IPS-NIHi7 (cell line): ENCODE measurements around the gene CDH8.
A peak's percentile ranks its signal among the peaks of the same experiment; 100 is the strongest.

Experiments
- DNase-seq: peaks from one replicate; pipeline ENCODE4 v3.0.0; 2012; ENCODE audit warnings: mixed read lengths; ENCODE audit errors: extremely low spot score

Gene CDH8

DNA sequence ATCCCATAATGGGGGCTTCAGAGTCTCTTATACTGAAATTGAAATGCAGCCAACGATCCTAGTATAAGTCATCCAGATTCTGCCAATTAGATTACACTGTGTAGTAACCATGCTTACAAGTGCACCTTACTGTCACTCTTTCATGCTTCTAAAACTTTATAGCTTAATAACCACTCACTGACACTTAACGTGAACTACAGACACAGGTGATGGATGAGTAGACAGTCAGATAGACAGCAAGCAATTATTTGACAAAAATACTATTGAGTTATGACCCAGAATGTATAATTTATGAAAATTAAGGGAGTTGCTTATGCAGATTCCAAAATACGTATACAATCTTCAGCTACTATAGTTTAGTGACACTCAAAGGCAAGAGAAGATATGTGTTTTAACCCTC lies 6.3 kb downstream of the CDH8 start:
- no peak for DNase-seq

- no peak for DNase-seq
These were observed 13.6 kb downstream of the CDH8 start for GRCh38 chr16:62022688-62023087.

DNA sequence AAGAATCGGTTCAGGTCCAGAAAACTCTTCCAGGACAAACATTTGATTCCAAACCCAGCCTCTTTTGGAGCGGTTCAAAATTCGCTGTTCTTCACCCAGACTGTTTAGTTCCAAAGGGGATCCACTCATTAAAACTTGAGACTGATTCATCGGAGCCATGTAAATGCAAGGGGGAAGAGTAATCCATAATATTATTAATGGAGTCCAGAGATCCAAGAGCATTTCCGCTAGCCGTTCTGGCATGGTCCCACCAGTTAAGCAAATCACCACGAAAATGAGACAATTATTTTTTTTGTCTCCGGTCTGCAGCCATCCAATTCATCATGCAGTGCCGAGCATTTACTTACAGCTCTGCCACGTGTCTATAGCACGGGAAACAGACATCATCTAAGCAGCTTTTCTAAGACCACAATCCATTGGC lies 15.1 kb downstream of the CDH8 start:
- no peak for DNase-seq

GRCh38 chr16:62020681-62021080 lies 15.6 kb downstream of the CDH8 start:
- no peak for DNase-seq

DNA sequence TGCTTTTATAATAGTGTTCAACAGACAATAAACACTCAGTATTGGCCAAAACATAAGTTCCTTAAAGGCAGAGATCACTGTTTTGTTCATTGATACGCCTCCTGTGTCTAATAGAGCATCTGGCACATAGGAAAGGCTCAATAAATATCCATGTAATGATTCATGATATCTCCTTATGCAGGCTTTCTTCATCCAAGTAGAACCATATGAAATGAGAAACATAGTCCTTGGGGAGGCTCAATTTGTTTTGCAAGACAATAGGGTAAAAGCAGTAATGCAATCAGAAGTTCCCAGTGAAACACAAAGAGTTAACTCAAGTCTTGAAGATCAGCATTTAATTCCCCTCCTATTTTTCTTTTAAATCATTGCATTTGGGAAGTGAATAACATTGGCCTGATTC lies 16.4 kb downstream of the CDH8 start:
- DNase-seq: no peak

- DNase-seq: no peak
These were observed 17.8 kb downstream of the CDH8 start for GRCh38 chr16:62018301-62019060.

- DNase-seq: no peak
These were observed 21.8 kb downstream of the CDH8 start for GRCh38 chr16:62014319-62014923.

DNA sequence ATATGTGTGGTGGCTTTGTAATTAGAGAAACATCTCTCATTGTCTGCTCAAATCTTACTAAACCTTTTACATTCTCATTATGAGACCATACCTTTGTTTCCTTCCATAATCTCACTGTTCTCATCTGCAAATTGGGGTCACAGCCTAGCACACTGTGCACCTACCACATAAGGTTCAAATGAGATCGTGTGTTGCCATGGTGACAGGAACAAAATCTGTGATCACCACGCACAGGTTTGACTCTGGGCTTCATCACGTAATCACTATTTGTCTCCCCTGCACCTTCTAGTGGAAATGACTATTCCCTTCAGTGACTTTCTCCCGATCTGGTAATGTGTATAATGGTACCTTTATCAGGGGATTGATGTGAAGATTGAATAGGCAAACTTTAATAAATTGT lies 26.1 kb downstream of the CDH8 start:
- DNase-seq: no peak

DNA sequence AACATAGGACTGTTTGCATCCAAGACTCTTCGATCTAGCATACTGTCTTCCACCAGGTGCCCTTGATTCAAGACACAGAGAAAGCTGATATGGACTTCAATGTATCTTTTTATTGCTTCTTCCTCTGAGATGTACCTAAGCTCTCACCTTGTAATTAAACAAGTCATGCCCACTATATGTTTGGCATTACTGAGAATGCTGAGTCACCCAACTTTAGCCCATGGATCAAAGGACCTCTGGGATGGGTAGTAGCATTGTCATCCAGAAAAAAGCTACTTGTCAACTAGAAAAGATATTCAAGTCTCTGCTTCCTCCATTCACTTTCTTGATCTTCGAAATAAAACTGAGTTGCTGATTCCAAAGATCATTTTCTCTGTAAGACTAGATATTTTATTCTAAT lies 37.8 kb downstream of the CDH8 start:
- no peak for DNase-seq

DNA sequence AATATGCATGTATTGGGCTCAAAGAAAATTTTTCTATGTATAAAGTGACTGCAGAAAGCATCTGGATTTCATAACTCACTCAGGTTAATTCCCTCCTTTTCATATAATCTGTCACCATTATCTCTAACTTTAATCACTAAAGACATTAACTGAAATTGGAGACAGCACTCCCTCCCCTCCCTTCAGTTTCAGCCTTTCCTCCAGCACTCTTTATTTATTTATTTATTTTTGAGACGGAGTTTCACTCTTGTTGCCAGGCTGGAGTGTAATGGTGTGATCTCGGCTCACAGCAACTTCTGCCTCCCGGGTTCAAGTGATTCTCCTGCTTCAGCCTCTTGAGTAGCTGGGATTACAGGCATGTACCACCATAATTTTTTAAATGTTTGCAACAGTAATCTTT lies 43.1 kb downstream of the CDH8 start:
- no peak for DNase-seq

DNA sequence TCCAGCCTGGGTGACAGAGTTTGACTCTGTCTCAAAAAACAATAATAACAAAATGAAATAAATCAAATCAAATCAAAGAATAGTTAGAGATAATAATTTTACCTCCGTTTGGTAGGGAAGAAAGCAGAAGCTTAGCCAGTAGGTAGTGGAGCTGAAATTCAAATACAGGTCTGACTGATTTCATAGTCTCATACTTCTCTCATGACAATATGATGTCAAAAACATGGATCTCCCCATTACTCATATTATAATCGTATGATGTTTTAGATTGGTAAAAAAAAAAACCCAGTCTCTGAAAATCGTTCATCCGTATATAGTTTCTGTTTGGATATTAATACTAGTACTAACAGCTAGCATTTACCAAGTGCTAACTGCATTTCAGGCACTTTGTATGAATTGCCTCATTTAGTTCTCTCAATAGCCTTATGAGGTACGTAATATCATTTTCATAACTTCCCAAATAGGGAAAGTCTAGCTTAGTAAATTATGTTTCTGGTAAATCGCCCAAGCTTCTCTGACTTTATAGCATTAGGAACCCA lies 48.7 kb downstream of the CDH8 start:
- DNase-seq: no peak

DNA sequence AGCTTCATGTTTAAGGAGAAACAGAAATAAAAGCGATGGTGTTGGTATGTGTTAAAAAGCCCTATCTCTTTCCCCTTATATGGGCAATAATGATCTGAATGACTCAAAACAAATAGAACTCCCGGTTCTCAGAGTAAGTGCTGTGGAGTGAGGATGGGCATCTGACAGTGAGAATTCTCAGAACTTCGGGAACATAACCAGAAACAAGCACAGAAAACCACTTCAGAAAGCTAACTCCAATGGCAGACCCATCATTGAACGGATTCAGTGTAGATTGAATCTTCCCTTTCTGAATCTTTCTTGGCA lies 67.2 kb downstream of the CDH8 start:
- DNase-seq: no peak

DNA sequence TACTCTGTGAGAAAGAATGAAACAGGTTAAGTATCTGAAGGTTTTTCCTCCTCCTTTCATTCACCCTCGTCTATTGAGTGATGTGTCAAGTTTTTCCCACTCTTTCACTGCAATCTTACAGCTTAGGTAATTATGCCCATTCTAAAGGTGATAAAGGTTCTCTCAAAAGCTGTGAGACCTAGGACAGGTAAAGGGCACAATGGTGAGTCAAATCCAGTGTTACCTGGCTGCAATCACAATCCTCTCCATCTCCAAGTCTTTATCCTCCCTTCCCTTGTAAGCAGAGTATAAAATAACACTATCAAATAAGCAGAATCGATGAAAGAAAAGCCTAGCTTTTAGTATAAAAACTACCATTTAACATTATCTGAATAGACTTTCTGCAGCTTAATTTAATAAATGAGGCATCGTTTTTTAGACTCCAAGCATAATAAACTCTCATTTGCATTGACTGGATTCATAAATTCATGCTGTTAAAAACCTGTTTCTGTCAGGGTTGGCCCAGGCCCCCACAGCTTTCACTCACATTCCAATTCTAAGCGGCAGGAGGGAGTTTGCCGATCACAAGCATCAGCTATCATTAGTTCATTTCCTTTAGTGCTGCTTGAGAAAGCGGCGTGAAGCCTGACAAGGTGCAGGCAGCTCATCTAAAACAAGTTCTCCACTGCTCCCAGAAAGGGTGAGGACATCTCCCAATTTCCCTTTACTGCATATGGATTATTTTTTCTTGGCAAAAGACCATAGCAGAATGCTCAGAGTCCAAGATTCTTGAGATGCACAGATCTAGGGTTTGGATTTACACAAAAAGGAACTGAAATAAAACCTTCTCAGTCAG lies 67.8 kb downstream of the CDH8 start:
- peak; percentile 16 for DNase-seq

DNA sequence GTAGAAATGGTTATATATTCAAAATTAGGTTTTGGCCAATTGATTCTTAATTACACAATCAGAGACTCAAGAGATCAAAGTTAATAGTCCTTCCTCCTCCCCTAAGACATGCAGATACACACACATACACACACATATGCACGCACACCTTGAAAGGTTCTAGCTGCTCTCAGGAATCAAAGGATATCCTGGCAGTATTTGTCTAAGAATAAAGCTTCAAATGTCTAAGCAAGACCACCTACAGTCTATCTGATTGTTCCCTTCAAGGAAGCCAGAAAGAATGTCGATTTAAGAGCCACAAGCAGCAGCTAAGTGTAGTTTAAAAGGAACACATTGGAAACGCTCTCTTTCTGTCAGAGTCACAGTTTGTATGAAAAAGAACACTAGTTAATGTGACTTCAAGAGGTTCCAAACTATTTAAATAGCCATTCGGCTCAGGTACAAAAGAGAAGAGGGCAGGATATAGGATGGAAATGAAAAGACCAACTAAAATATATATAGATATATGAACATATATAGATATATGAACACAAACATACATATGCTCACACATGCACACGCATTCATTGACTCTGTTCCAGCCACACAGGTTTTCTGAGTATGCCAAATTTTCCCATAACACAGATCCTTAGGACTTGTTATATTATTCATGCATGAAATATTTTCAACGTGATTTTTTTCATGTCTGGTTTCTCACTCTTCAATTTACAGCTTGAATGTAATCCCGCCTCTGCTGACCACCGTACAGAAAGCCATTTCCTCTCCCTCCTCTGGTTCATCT lies 79.0 kb downstream of the CDH8 start:
- DNase-seq: no peak

DNA sequence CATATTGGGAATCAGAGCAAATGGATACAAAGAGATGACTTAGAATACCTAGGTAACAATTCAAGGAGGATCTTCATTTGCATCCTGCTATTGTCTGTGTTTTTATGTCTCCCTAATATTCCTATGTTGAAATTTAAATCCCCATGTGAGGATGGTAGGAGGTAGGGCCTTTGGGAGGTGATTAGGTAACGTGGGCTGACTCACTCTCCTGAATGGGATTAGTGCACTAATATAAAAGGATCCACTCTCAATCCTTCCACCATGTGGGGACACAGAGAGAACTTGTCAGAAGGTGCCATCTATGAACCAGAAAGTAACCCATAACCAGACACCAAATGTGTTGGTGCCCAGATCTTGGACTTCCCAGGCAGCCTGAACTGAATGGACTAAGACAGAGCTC lies 83.4 kb downstream of the CDH8 start:
- no peak for DNase-seq

DNA sequence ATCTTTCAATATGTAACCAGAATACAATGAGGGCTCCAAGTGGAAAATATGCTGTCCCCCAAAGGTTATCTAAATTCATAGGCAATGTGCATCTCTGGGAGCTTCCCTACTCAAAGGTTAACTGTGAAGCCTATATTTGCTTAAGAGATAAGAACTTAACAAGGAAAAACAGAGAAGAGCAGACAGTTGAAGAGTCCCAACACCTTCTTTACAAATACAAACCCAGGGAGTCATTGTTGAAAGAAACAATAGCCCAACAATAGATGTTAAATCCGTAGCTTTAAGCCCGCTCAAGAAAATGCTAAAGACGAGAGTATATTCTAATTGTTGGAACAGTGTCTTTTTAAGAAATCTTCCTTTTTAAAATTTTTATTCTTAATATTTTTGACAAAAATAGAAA lies 87.8 kb downstream of the CDH8 start:
- no peak for DNase-seq

DNA sequence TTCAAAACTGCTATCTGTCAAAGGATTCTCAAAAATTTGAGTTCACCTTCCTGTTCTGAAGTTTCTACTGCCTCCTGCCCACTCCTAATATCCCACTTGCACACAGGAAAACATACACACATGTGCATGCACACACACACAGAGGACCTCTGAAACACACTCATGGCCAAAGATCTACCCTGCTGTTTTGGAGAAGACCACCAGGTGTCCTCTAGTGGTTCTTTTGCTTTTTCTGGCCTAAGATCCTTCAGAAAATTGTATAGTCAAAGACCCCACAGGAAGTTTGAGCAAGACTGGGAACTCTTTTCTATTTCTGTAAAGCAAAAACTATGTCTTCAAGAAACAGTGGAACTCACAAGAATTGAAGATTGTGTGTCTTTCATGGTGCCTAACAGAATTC lies 90.2 kb downstream of the CDH8 start:
- DNase-seq: no peak

- DNase-seq: no peak
These were observed 90.7 kb downstream of the CDH8 start for GRCh38 chr16:61945511-61945910.

DNA sequence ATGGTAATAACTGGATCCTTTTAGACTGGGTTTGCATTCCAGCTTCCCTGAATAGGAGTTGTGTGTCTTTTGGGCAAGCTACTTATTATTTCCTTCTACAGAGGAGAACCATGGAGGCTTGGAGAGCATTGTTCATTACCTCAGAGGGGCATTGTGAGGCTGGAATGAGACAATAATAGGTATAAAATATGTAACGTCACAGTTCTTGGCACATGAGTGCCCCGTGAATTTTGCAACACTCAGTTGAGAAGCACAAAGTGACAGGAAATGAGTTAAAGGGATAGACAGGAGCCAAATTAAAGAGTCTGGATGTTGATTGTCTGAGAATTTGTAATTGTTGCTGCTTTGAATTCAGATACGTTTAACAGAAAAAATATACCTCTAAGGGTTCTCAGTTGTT lies 92.2 kb downstream of the CDH8 start:
- DNase-seq: no peak

DNA sequence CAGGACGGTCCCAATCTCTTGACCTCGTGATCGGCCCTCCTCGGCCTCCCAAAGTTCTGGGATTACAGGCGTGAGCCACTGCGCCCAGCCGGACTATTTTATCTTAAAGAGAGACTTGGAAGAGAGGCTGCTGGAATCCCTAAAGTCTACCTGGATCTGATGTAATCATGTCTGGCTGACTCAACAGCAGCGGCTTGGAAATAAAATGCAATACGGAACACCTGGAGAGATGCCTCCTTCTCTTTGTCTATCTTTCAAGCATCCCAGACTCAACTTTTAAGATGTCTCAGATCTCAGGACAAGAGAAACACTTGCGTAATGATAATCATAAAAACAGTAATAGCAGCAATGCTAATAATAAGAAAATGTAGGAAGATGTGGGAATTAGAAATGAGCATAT lies 95.6 kb downstream of the CDH8 start:
- no peak for DNase-seq

- no peak for DNase-seq
These were observed 98.6 kb downstream of the CDH8 start for GRCh38 chr16:61937646-61938045.

- peak; percentile 20 for DNase-seq
These were observed 99.7 kb downstream of the CDH8 start for GRCh38 chr16:61936522-61936921.
